WTC11 (cell line): ENCODE measurements around the gene ELOVL5. TPM values are rescaled to one million over a fixed set of nuclear protein-coding genes. Genes with fewer than 3 reads are reported as not detected.
A peak's percentile ranks its signal among the peaks of the same experiment; 100 is the strongest.

Experiments used
- ATAC-seq: fragments of 200-7000 bp; cut with Tn5 transposase; 2 replicates; pipeline ENCODE4 v1.10.0; 2021; ENCODE audit warnings: mild to moderate bottlenecking, moderate library complexity
- CTCF ChIA-PET: fragments of 300-600 bp; sonication (Branson Sonifier 250); formaldehyde crosslinking; loops from one replicate; lab custom pipeline; 2021; ENCODE audit warnings: antibody characterized with exemption; lab: Charles Lee
- POLR2A ChIA-PET: fragments of 350-600 bp; sonication (Branson Sonifier 250); formaldehyde crosslinking; loops from one replicate; lab custom pipeline; 2021; ENCODE audit warnings: antibody characterized with exemption; lab: Charles Lee
- DNase-seq: peaks from one replicate; pipeline ENCODE4 v3.0.0; 2021; ENCODE audit warnings: low spot score
- H3K27ac Mint-ChIP-seq: 2 replicates; pipeline ENCODE4 v1.8.0; 2021; ENCODE audit warnings: mixed read lengths
- H3K27me3 Mint-ChIP-seq: 2 replicates; pipeline ENCODE4 v1.8.0; 2021; ENCODE audit warnings: low read depth, mild to moderate bottlenecking, moderate library complexity, mixed read lengths
- H3K36me3 Mint-ChIP-seq: 2 replicates; pipeline ENCODE4 v1.8.0; 2021; ENCODE audit warnings: mixed read lengths
- H3K4me1 Mint-ChIP-seq: 2 replicates; pipeline ENCODE4 v1.8.0; 2022; ENCODE audit warnings: mixed read lengths
- H3K4me3 Mint-ChIP-seq: 2 replicates; pipeline ENCODE4 v1.8.0; 2021; ENCODE audit warnings: mild to moderate bottlenecking, moderate library complexity, mixed read lengths
- H3K9me3 Mint-ChIP-seq: 2 replicates; pipeline ENCODE4 v1.8.0; 2021; ENCODE audit warnings: mixed read lengths
- AR ChIP-seq: fragments of 250-450 bp; sonication (Bioruptor Pico); IDR thresholded peaks from 2 replicates; pipeline ENCODE4 v1.9.0; 2021; ENCODE audit warnings: mild to moderate bottlenecking
- ATF1 ChIP-seq: sonication (generic); formaldehyde crosslinking; IDR thresholded peaks from 2 replicates; pipeline ENCODE4 v1.8.1; 2023; ENCODE audit warnings: mild to moderate bottlenecking, moderate library complexity, missing genetic modification reagents
- CDX4 ChIP-seq: fragments of 250-450 bp; sonication (Bioruptor Pico); IDR thresholded peaks from 2 replicates; pipeline ENCODE4 v1.9.0; 2021; ENCODE audit warnings: moderate library complexity, mild to moderate bottlenecking, inconsistent platforms, borderline replicate concordance
- CTCF ChIP-seq: fragments of 200-600 bp; IDR thresholded peaks from 2 replicates; pipeline ENCODE4 v1.8.0; 2022; ENCODE audit warnings: antibody characterized with exemption
- E2F1 ChIP-seq: sonication (generic); formaldehyde crosslinking; IDR thresholded peaks from 2 replicates; pipeline ENCODE4 v1.8.0; 2022; ENCODE audit warnings: mild to moderate bottlenecking, missing genetic modification reagents
- ELF4 ChIP-seq: sonication (generic); formaldehyde crosslinking; IDR thresholded peaks from 2 replicates; pipeline ENCODE4 v1.8.1; 2022; ENCODE audit warnings: low read depth, mild to moderate bottlenecking, moderate library complexity, missing genetic modification reagents
- EMX1 ChIP-seq: fragments of 250-450 bp; sonication (Bioruptor Pico); IDR thresholded peaks from 2 replicates; pipeline ENCODE4 v1.8.0; 2021; ENCODE audit warnings: mild to moderate bottlenecking
- ETV6 ChIP-seq: sonication (generic); formaldehyde crosslinking; IDR thresholded peaks from 2 replicates; pipeline ENCODE4 v1.8.1; 2022; ENCODE audit warnings: mild to moderate bottlenecking, missing genetic modification reagents
- FOXJ3 ChIP-seq: sonication (generic); formaldehyde crosslinking; IDR thresholded peaks from 2 replicates; pipeline ENCODE4 v1.9.0; 2021; ENCODE audit warnings: missing genetic modification reagents, mild to moderate bottlenecking, borderline replicate concordance
- JUN ChIP-seq: sonication (generic); formaldehyde crosslinking; IDR thresholded peaks from 2 replicates; pipeline ENCODE4 v1.8.0; 2023; ENCODE audit warnings: mild to moderate bottlenecking, missing genetic modification reagents
- NFE2L1 ChIP-seq: sonication (generic); formaldehyde crosslinking; IDR thresholded peaks from 2 replicates; pipeline ENCODE4 v1.8.1; 2023; ENCODE audit warnings: missing genetic modification reagents
- NFYB ChIP-seq: sonication (generic); formaldehyde crosslinking; conservative IDR thresholded peaks from 2 replicates; pipeline ENCODE4 v1.8.0; 2022; ENCODE audit warnings: low read depth, missing genetic modification reagents
- NR2C2 ChIP-seq: sonication (generic); formaldehyde crosslinking; IDR thresholded peaks from 2 replicates; pipeline ENCODE4 v1.8.0; 2022; ENCODE audit warnings: mild to moderate bottlenecking, missing genetic modification reagents
- PREB ChIP-seq: sonication (generic); formaldehyde crosslinking; IDR thresholded peaks from 2 replicates; pipeline ENCODE4 v1.8.1; 2022; ENCODE audit warnings: mild to moderate bottlenecking, missing genetic modification reagents, moderate library complexity, borderline replicate concordance
- RELA ChIP-seq: sonication (generic); formaldehyde crosslinking; IDR thresholded peaks from 2 replicates; pipeline ENCODE4 v1.8.1; 2022; ENCODE audit warnings: missing genetic modification reagents, mild to moderate bottlenecking, borderline replicate concordance
- TEAD1 ChIP-seq: sonication (generic); formaldehyde crosslinking; IDR thresholded peaks from 2 replicates; pipeline ENCODE4 v1.8.0; 2022; ENCODE audit warnings: mild to moderate bottlenecking, missing genetic modification reagents
- USF1 ChIP-seq: sonication (generic); formaldehyde crosslinking; IDR thresholded peaks from 2 replicates; pipeline ENCODE4 v1.8.0; 2022; ENCODE audit warnings: mild to moderate bottlenecking, missing genetic modification reagents
- ZBTB21 ChIP-seq: sonication (generic); formaldehyde crosslinking; IDR thresholded peaks from 2 replicates; pipeline ENCODE4 v1.8.1; 2023; ENCODE audit warnings: mild to moderate bottlenecking, missing genetic modification reagents, borderline replicate concordance
- ZNF232 ChIP-seq: sonication (generic); formaldehyde crosslinking; IDR thresholded peaks from 2 replicates; pipeline ENCODE4 v1.8.0; 2022; ENCODE audit warnings: mild to moderate bottlenecking, missing genetic modification reagents
- ZNF512 ChIP-seq: sonication (generic); formaldehyde crosslinking; IDR thresholded peaks from 2 replicates; pipeline ENCODE4 v1.8.1; 2022; ENCODE audit warnings: missing genetic modification reagents, borderline replicate concordance
- ZNF671 ChIP-seq: fragments of 250-450 bp; sonication (Bioruptor Pico); IDR thresholded peaks from 2 replicates; pipeline ENCODE4 v1.8.0; 2021; ENCODE audit warnings: mild to moderate bottlenecking
- ZSCAN18 ChIP-seq: fragments of 250-450 bp; sonication (Bioruptor Pico); IDR thresholded peaks from 2 replicates; pipeline ENCODE4 v2.1.2; 2022; ENCODE audit warnings: mild to moderate bottlenecking, moderate library complexity
- total RNA-seq: library from RNA; stranded (reverse); gene quantifications from 3 replicates; pipeline ENCODE4 v1.2.3, GENCODE V29; 2021

The ELOVL5 gene
- total RNA-seq, 1 experiment from 2014 or later = 122 TPM

- ATAC-seq (no peak), DNase-seq (no peak)
- peaks cover 28% of the 10 kb centered on the region for H3K36me3 Mint-ChIP-seq
- no peaks in the 10 kb centered on the region for H3K27me3 Mint-ChIP-seq
- H3K4me1 Mint-ChIP-seq = peaks cover 18% of the 10 kb centered on the region
- no peak overlapping the region for H3K4me3 Mint-ChIP-seq
- H3K27ac Mint-ChIP-seq = no peak overlapping the region
- H3K9me3 Mint-ChIP-seq = no peaks in the 10 kb centered on the region
- TF ChIP-seq USF1 (no peak), CTCF (no peak), ETV6 (CRISPR knock-in tag) (no peak), ZSCAN18 (CRISPR knock-in tag) (no peak), ELF4 (CRISPR knock-in tag) (no peak), E2F1 (CRISPR knock-in tag) (no peak), ZNF671 (no peak), PREB (no peak), FOXJ3 (CRISPR knock-in tag) (no peak), ATF1 (CRISPR knock-in tag) (no peak), EMX1 (CRISPR knock-in tag) (no peak), TEAD1 (CRISPR knock-in tag) (no peak), NFE2L1 (CRISPR knock-in tag) (no peak), CDX4 (CRISPR knock-in tag) (no peak)
- ChIA-PET CTCF (no interaction called here), POLR2A (no interaction called here)
These were observed 57.9 kb downstream of the ELOVL5 start for GRCh38 chr6:53290537-53291510.

GRCh38 chr6:53287336-53288225, 61.2 kb downstream of the ELOVL5 start:
- peak; percentile 93 for ATAC-seq
- no peaks in the 10 kb centered on the region for H3K27me3 Mint-ChIP-seq
- DNase-seq = no peak
- H3K27ac Mint-ChIP-seq = peak overlapping the region; percentile 91
- H3K36me3 Mint-ChIP-seq = peaks cover 26% of the 10 kb centered on the region
- no peak overlapping the region for H3K4me3 Mint-ChIP-seq
- POLR2A ChIA-PET = no interaction called here
- CTCF ChIA-PET = interaction anchor here (1.0 kb wide), 1 partner anchor 14 kb away, joined by 3 read pairs; no protein-coding TSS in a partner anchor
- H3K4me1 Mint-ChIP-seq = peaks cover 29% of the 10 kb centered on the region
- H3K9me3 Mint-ChIP-seq = no peaks in the 10 kb centered on the region
- no peak for TF ChIP-seq NFYB (CRISPR knock-in tag)
- no peak for TF ChIP-seq ZNF232
- no peak for TF ChIP-seq AR
- TF ChIP-seq JUN (CRISPR knock-in tag) = no peak
- TF ChIP-seq ZNF512 (CRISPR knock-in tag) = no peak
- no peak for TF ChIP-seq RELA
- TF ChIP-seq ZBTB21 = no peak
- TF ChIP-seq NR2C2 (CRISPR knock-in tag) = no peak
